Measurements from ENCODE around the gene CRACR2A. TPM values are rescaled to one million over a fixed set of nuclear protein-coding genes. Genes with fewer than 3 reads are reported as not detected.

The CRACR2A gene
- total and polyA plus RNA-seq, 9 of the 15 experiments (the other 6 are each of a cell fraction or from before 2014, with no cell fraction given): 2.1 to 15.1 (median 10.4) TPM

DNA sequence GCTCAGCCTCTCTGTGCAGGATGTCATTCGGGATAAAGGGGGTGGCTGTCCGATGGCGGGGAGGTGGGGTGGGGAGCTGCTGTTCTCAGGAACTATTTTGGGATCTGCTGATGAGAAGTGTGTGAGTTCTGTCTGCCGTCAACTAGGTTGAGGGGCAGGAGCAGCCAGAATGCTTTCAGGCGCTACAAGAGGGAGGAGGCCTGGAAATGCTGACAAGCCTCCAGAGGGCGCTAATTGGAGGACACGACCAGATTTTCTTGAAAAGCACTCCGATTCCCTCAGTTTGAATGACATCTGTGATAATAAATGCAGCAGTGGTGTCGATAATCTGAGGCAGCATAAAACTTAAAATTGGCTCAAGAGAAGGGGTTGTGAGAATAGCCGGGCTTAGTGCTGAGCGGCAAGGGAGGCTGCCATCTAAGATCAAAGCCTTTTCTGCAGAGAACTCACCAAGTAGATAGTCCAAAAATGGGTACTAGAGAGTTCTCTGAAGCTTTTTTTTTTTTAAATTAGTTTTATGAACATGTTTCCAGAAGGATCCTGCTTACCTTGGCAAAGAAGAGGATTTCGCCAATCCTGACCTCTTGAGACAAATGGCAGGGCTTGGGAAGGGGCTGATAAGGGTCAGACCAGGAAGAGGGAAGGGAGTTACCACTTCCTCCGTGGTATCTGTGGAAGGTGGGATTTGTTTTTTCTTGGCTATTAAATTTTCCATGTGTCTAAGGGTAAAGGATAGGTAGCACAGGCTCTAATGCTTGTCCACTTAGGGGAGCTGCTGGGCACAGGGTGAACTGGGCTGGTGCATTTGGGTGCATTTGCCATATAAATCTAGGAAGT, 94.4 kb downstream of the CRACR2A start:
- BruUV-seq (replicated peaks): no TSS peak
- Histone ChIP-seq H3K4me1 (replicated peaks in 1 of 2; ENCODE audit: control insufficient read depth in 2 of 2, insufficient read depth in 2 of 2, low read length in 2 of 2) (no peaks in the 10 kb centered on the region), H3K4me3 (no peak overlapping the region), H3K79me2 (ENCODE audit: control insufficient read depth, insufficient read depth, low read length) (no peaks in the 10 kb centered on the region), H3K27me3 (ENCODE audit: control insufficient read depth in 2 of 2, insufficient read depth in 2 of 2, low read length in 2 of 2) (no peaks in the 10 kb centered on the region), H2AFZ (ENCODE audit: low read depth, low read length) (no peak overlapping the region), H3K27ac (ENCODE audit: extremely low read depth, low read depth, low read length) (no peak overlapping the region), H3K9me3 (replicated peaks; ENCODE audit: control insufficient read depth, insufficient read depth, low read depth, low read length) (no peaks in the 10 kb centered on the region), H3K4me2 (ENCODE audit: insufficient read depth, low read length) (no peak overlapping the region), H3K9ac (ENCODE audit: insufficient read depth in 1 of 2, low read depth in 2 of 2, low read length in 2 of 2) (no peak overlapping the region), H3K36me3 (ENCODE audit: control insufficient read depth, insufficient read depth, low read length) (peaks cover 33% of the 10 kb centered on the region; the same call in 2 of the 3 replicates), H3K9me1 (ENCODE audit: control insufficient read depth, insufficient read depth, low read length) (no peaks in the 10 kb centered on the region), H4K20me1 (replicated peaks; ENCODE audit: control insufficient read depth, insufficient read depth, low read length) (no peaks in the 10 kb centered on the region)
- 42% methylated on average over 7 of the region's 13 CpGs for WGBS (ENCODE audit: insufficient coverage, low coverage, missing lambda C conversion rate)
- ATAC-seq: peak; percentile 64; the same call in 2 of the 3 replicates
- FAIRE-seq: peak; percentile 58
- in situ Hi-C loops (cut with MboI) (no loop called here), intact Hi-C loops (cut with micrococcal nuclease) (loop anchor here (10.0 kb wide), 1 partner anchor 96 kb away; the partner anchor contains the start of gene CRACR2A)
- CTCF ChIA-PET (ENCODE audit: low intra/inter-chr PET ratio): no interaction called here
- POLR2A ChIA-PET: no interaction called here
- peak; percentile 24 to 45 (median 40) for DNase-seq (ENCODE audit: extremely low read depth in 1 of 4, low spot score in 3 of 4)
- TF ChIP-seq TAL1 (IDR thresholded peaks at IDR 0.05) (no peak), NFIX (CRISPR knock-in tag; IDR thresholded peaks at IDR 0.05; ENCODE audit: low read depth) (no peak), NEUROD1 (IDR thresholded peaks at IDR 0.05; ENCODE audit: borderline replicate concordance, low read depth, low read length, partially characterized antibody) (no peak), RAD21 (CRISPR knock-in tag; conservative IDR thresholded peaks at IDR 0.05 in 1 of 2, IDR thresholded peaks at IDR 0.05 in 1 of 2) (peak; percentile 15 to 39; a peak in 3 of 4 replicates), ZNF24 (IDR thresholded peaks at IDR 0.05) (no peak), MTA2 (IDR thresholded peaks at IDR 0.05; ENCODE audit: low read depth) (no peak), BRD4 (IDR thresholded peaks at IDR 0.05) (no peak), RCOR1 (IDR thresholded peaks at IDR 0.05; ENCODE audit: borderline replicate concordance in 1 of 2, low read depth in 2 of 2, low read length in 2 of 2) (0 out of 4 replicates have a peak, but pooled peaks of 1 of the 2 experiments have one; percentile 17), SIX5 (IDR thresholded peaks at IDR 0.05; ENCODE audit: borderline replicate concordance in 1 of 2, insufficient read depth in 1 of 2, low read depth in 1 of 2, low read length in 2 of 2) (no peak)
- TF ChIP-seq, protein P1, sequence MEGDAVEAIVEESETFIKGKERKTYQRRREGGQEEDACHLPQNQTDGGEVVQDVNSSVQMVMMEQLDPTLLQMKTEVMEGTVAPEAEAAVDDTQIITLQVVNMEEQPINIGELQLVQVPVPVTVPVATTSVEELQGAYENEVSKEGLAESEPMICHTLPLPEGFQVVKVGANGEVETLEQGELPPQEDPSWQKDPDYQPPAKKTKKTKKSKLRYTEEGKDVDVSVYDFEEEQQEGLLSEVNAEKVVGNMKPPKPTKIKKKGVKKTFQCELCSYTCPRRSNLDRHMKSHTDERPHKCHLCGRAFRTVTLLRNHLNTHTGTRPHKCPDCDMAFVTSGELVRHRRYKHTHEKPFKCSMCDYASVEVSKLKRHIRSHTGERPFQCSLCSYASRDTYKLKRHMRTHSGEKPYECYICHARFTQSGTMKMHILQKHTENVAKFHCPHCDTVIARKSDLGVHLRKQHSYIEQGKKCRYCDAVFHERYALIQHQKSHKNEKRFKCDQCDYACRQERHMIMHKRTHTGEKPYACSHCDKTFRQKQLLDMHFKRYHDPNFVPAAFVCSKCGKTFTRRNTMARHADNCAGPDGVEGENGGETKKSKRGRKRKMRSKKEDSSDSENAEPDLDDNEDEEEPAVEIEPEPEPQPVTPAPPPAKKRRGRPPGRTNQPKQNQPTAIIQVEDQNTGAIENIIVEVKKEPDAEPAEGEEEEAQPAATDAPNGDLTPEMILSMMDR (IDR thresholded peaks at IDR 0.05 in 2 of 3, conservative IDR thresholded peaks at IDR 0.05 in 1 of 3; ENCODE audit: insufficient read depth in 2 of 3, low read depth in 1 of 3, low read length in 3 of 3): peak; percentile 50 to 59 (median 55)
- TF ChIP-seq, protein P2, sequence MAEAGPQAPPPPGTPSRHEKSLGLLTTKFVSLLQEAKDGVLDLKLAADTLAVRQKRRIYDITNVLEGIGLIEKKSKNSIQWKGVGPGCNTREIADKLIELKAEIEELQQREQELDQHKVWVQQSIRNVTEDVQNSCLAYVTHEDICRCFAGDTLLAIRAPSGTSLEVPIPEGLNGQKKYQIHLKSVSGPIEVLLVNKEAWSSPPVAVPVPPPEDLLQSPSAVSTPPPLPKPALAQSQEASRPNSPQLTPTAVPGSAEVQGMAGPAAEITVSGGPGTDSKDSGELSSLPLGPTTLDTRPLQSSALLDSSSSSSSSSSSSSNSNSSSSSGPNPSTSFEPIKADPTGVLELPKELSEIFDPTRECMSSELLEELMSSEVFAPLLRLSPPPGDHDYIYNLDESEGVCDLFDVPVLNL (CRISPR knock-in tag; IDR thresholded peaks at IDR 0.05; ENCODE audit: low read depth): no peak
- TF ChIP-seq, protein P3, sequence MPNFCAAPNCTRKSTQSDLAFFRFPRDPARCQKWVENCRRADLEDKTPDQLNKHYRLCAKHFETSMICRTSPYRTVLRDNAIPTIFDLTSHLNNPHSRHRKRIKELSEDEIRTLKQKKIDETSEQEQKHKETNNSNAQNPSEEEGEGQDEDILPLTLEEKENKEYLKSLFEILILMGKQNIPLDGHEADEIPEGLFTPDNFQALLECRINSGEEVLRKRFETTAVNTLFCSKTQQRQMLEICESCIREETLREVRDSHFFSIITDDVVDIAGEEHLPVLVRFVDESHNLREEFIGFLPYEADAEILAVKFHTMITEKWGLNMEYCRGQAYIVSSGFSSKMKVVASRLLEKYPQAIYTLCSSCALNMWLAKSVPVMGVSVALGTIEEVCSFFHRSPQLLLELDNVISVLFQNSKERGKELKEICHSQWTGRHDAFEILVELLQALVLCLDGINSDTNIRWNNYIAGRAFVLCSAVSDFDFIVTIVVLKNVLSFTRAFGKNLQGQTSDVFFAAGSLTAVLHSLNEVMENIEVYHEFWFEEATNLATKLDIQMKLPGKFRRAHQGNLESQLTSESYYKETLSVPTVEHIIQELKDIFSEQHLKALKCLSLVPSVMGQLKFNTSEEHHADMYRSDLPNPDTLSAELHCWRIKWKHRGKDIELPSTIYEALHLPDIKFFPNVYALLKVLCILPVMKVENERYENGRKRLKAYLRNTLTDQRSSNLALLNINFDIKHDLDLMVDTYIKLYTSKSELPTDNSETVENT (CRISPR knock-in tag; IDR thresholded peaks at IDR 0.05): no peak
- TF ChIP-seq, protein P4, sequence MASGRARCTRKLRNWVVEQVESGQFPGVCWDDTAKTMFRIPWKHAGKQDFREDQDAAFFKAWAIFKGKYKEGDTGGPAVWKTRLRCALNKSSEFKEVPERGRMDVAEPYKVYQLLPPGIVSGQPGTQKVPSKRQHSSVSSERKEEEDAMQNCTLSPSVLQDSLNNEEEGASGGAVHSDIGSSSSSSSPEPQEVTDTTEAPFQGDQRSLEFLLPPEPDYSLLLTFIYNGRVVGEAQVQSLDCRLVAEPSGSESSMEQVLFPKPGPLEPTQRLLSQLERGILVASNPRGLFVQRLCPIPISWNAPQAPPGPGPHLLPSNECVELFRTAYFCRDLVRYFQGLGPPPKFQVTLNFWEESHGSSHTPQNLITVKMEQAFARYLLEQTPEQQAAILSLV (tag; IDR thresholded peaks at IDR 0.05): no peak

Measured in K562 (cell line).